OCI-LY1 (cell line): ENCODE results near the gene SPPL3.

Experiments used
- CTCF ChIP-seq: fragments of 200-600 bp; sonication (generic), shearing (Covaris generic); IDR thresholded peaks from 2 replicates; pipeline ENCODE4 v1.5.1; 2017; ENCODE audit warnings: mild to moderate bottlenecking, antibody characterized with exemption, low read length, moderate library complexity, mixed read lengths
- EZH2 ChIP-seq: fragments of 200-600 bp; sonication (generic), shearing (Covaris generic); IDR thresholded peaks from 2 replicates; pipeline ENCODE4 v1.8.0; 2017; ENCODE audit warnings: borderline replicate concordance, mixed run types, mild to moderate bottlenecking, antibody characterized with exemption, low read length, moderate library complexity, mixed read lengths

- TF ChIP-seq EZH2 (no peak), CTCF (no peak)
Measured at GRCh38 chr12:120869376-120869775, 34.8 kb downstream of the SPPL3 start.
